ENCODE results near the gene EPYC. TPM values are rescaled to one million over a fixed set of nuclear protein-coding genes. Genes with fewer than 3 reads are reported as not detected.
"Not testable (repeated sequence)": the region's sequence is repeated elsewhere in the genome, so short reads cannot be mapped to it uniquely, and the experiment has no call there.

Gene EPYC
- total RNA-seq, 1 donor from 2014 or later: not detected

- intact Hi-C loops (cut with micrococcal nuclease): no loop called here
Observed at GRCh38 chr12:90991952-90992465, 12.8 kb downstream of the EPYC start.

- intact Hi-C loops (cut with micrococcal nuclease): no loop called here
Observed at GRCh38 chr12:90990611-90991010, 14.2 kb downstream of the EPYC start.

GRCh38 chr12:90989686-90990111 is 15.1 kb downstream of the EPYC start:
- intact Hi-C loops (cut with micrococcal nuclease): no loop called here

- intact Hi-C loops (cut with micrococcal nuclease): no loop called here
Observed at GRCh38 chr12:90987520-90987919, 17.3 kb downstream of the EPYC start.

GRCh38 chr12:90987101-90987500 is 17.7 kb downstream of the EPYC start:
- intact Hi-C loops (cut with micrococcal nuclease): no loop called here

GRCh38 chr12:90985331-90985730 is 19.4 kb downstream of the EPYC start:
- intact Hi-C loops (cut with micrococcal nuclease): not testable (repeated sequence)

- intact Hi-C loops (cut with micrococcal nuclease): no loop called here
Observed at GRCh38 chr12:90984114-90984513, 20.7 kb downstream of the EPYC start.

- intact Hi-C loops (cut with micrococcal nuclease): no loop called here
Observed at GRCh38 chr12:90982170-90982569, 22.6 kb downstream of the EPYC start.

GRCh38 chr12:90979951-90980350 is 24.8 kb downstream of the EPYC start:
- intact Hi-C loops (cut with micrococcal nuclease): no loop called here

- intact Hi-C loops (cut with micrococcal nuclease): no loop called here
Observed at GRCh38 chr12:90979019-90979418, 25.8 kb downstream of the EPYC start.

- intact Hi-C loops (cut with micrococcal nuclease): loop anchor here (1.0 kb wide), 2 partner anchors 131 to 348 kb away; no protein-coding TSS in a partner anchor
Observed at GRCh38 chr12:90978117-90978770, 26.5 kb downstream of the EPYC start.

GRCh38 chr12:90977224-90977623 is 27.5 kb downstream of the EPYC start:
- intact Hi-C loops (cut with micrococcal nuclease): no loop called here

GRCh38 chr12:90974286-90974685 is 30.5 kb downstream of the EPYC start:
- intact Hi-C loops (cut with micrococcal nuclease): no loop called here

GRCh38 chr12:90972226-90972625 is 32.5 kb downstream of the EPYC start:
- intact Hi-C loops (cut with micrococcal nuclease): no loop called here

GRCh38 chr12:90970911-90971310 is 33.9 kb downstream of the EPYC start:
- intact Hi-C loops (cut with micrococcal nuclease): no loop called here

- intact Hi-C loops (cut with micrococcal nuclease): no loop called here
Observed at GRCh38 chr12:90970471-90970870, 34.3 kb downstream of the EPYC start.

- intact Hi-C loops (cut with micrococcal nuclease): no loop called here
Observed at GRCh38 chr12:90969851-90970250, 34.9 kb downstream of the EPYC start.

GRCh38 chr12:90969346-90969745 is 35.4 kb downstream of the EPYC start:
- intact Hi-C loops (cut with micrococcal nuclease): no loop called here

GRCh38 chr12:90965204-90965603 is 39.6 kb downstream of the EPYC start:
- intact Hi-C loops (cut with micrococcal nuclease): no loop called here

- intact Hi-C loops (cut with micrococcal nuclease): no loop called here
Observed at GRCh38 chr12:90964616-90965015, 40.2 kb downstream of the EPYC start.

GRCh38 chr12:90963946-90964345 is 40.8 kb downstream of the EPYC start:
- intact Hi-C loops (cut with micrococcal nuclease): no loop called here

GRCh38 chr12:90961154-90961553 is 43.6 kb downstream of the EPYC start:
- intact Hi-C loops (cut with micrococcal nuclease): no loop called here

GRCh38 chr12:90959538-90960139 is 45.1 kb downstream of the EPYC start:
- intact Hi-C loops (cut with micrococcal nuclease): no loop called here
